Endodermal cell (in vitro differentiated cells): ENCODE measurements around the gene ACVR1B. TPM values are rescaled to one million over a fixed set of nuclear protein-coding genes. Genes with fewer than 3 reads are reported as not detected.

Source experiments
- DNase-seq: peaks from one replicate; pipeline ENCODE4 v3.0.0-alpha.2; 2017
- H3K27ac ChIP-seq: 2 replicates; pipeline ENCODE4 v1.5.1; 2013; ENCODE audit warnings: mild to moderate bottlenecking, low read depth, low read length, moderate library complexity
- H3K27me3 ChIP-seq: 2 replicates; pipeline ENCODE4 v1.6.1; 2013; ENCODE audit warnings: mild to moderate bottlenecking, low read length, moderate library complexity; ENCODE audit not compliant: insufficient read depth, control insufficient read depth, poor library complexity, severe bottlenecking
- H3K36me3 ChIP-seq: 2 replicates; pipeline ENCODE4 v1.7.0; 2013; ENCODE audit warnings: mild to moderate bottlenecking, low read length, moderate library complexity; ENCODE audit not compliant: control insufficient read depth, insufficient read depth
- H3K4me1 ChIP-seq: one replicate; pipeline ENCODE4 v1.7.0; 2013; ENCODE audit warnings: low read length; ENCODE audit not compliant: control insufficient read depth, insufficient read depth
- H3K4me3 ChIP-seq: 2 replicates; pipeline ENCODE4 v1.5.1; 2013; ENCODE audit warnings: mild to moderate bottlenecking, low read length, moderate library complexity
- H3K9ac ChIP-seq: 2 replicates; pipeline ENCODE4 v1.6.1; 2013; ENCODE audit warnings: mild to moderate bottlenecking, low read length, moderate library complexity; ENCODE audit not compliant: poor library complexity, severe bottlenecking; ENCODE audit errors: extremely low read depth
- H3K9me3 ChIP-seq: 2 replicates; pipeline ENCODE4 v1.6.1; 2013; ENCODE audit warnings: mild to moderate bottlenecking, low read length, moderate library complexity; ENCODE audit not compliant: control insufficient read depth
- H3K27ac Mint-ChIP-seq: 2 replicates; pipeline ENCODE4 v1.8.0; 2020; ENCODE audit warnings: mixed read lengths
- H3K27me3 Mint-ChIP-seq: 2 replicates; pipeline ENCODE4 v1.8.0; 2021; ENCODE audit warnings: mild to moderate bottlenecking, mixed read lengths; ENCODE audit not compliant: insufficient read depth
- H3K36me3 Mint-ChIP-seq: 2 replicates; pipeline ENCODE4 v1.8.0; 2020; ENCODE audit warnings: low read depth, mixed read lengths
- H3K4me1 Mint-ChIP-seq: 2 replicates; pipeline ENCODE4 v1.8.0; 2020; ENCODE audit warnings: mixed read lengths
- H3K4me3 Mint-ChIP-seq: 2 replicates; pipeline ENCODE4 v1.8.0; 2020; ENCODE audit warnings: mild to moderate bottlenecking, moderate library complexity, mixed read lengths
- H3K9me3 Mint-ChIP-seq: 2 replicates; pipeline ENCODE4 v1.8.0; 2020; ENCODE audit warnings: mild to moderate bottlenecking, mixed read lengths
- CTCF ChIP-seq: fragments of 200-600 bp; sonication (generic); conservative IDR thresholded peaks from 2 replicates; pipeline ENCODE4 v1.5.0; 2021; ENCODE audit warnings: antibody characterized with exemption, mild to moderate bottlenecking
- WGBS, 2 experiments: methylation state at CpG; one replicate each; pipeline versions ENCODE4 v1.1.5 to v1.1.7; 2013; ENCODE audit warnings: missing lambda C conversion rate in 2 of 2, mixed read lengths in 1 of 2; ENCODE audit not compliant: insufficient coverage in 1 of 2, insufficient read length in 1 of 2; 5-methylcytosine and 5-hydroxymethylcytosine counted together
- total RNA-seq, 2 donors: library from RNA; stranded (reverse); fragmentation: NEBNext Ultra II Directional in 1 of 2; extraction: Animal tissue kit (Norgen Biotek cat#: 25700) in 1 of 2; gene quantifications; 2 replicates in 1 of 2; 3 replicates in 1 of 2; pipeline ENCODE4 v1.2.1, GENCODE V29; 2021

Gene ACVR1B
- total RNA-seq, 2 donors from 2014 or later: 48.6 to 59.3 TPM

GRCh38 chr12:51937926-51938325 lies 13.6 kb upstream of the ACVR1B start:
- H3K9me3 Mint-ChIP-seq: no peaks in the 10 kb centered on the region
- 82 to 86% methylated on average over 1 to 2 of the region's 2 CpGs for WGBS, 2 experiments

GRCh38 chr12:51938726-51939125 lies 12.8 kb upstream of the ACVR1B start:
- peak; percentile 50 for DNase-seq
- Mint-ChIP-seq H3K36me3 (no peaks in the 10 kb centered on the region), H3K4me3 (no peak overlapping the region), H3K9me3 (no peaks in the 10 kb centered on the region), H3K27me3 (peaks cover 16% of the 10 kb centered on the region), H3K27ac (no peak overlapping the region), H3K4me1 (no peaks in the 10 kb centered on the region)
- H3K4me3 ChIP-seq: no peak overlapping the region
- H3K9ac ChIP-seq: no peak overlapping the region
- no peaks in the 10 kb centered on the region for H3K4me1 ChIP-seq
- no peaks in the 10 kb centered on the region for H3K36me3 ChIP-seq
- no peak for TF ChIP-seq CTCF
- H3K9me3 ChIP-seq: no peaks in the 10 kb centered on the region
- 88 to 94% methylated on average over 4 to 5 of the region's 6 CpGs for WGBS, 2 experiments
- H3K27me3 ChIP-seq: peaks cover 5% of the 10 kb centered on the region
- H3K27ac ChIP-seq: no peak overlapping the region

More at GRCh38 chr12:51937926-51938325, 13.6 kb upstream of the ACVR1B start:
- no peaks in the 10 kb centered on the region for H3K9me3 ChIP-seq
- H3K9ac ChIP-seq: no peak overlapping the region
- H3K36me3 Mint-ChIP-seq: no peaks in the 10 kb centered on the region
- DNase-seq: peak; percentile 30
- TF ChIP-seq CTCF: no peak
- peaks cover 11% of the 10 kb centered on the region for H3K27me3 Mint-ChIP-seq
- no peak overlapping the region for H3K27ac Mint-ChIP-seq
- no peaks in the 10 kb centered on the region for H3K4me1 ChIP-seq
- H3K36me3 ChIP-seq: no peaks in the 10 kb centered on the region
- no peaks in the 10 kb centered on the region for H3K4me1 Mint-ChIP-seq
- H3K27ac ChIP-seq: no peak overlapping the region
- H3K27me3 ChIP-seq: no peaks in the 10 kb centered on the region
- no peak overlapping the region for H3K4me3 ChIP-seq
- H3K4me3 Mint-ChIP-seq: no peak overlapping the region

GRCh38 chr12:51941011-51941581 lies 10.4 kb upstream of the ACVR1B start:
- TF ChIP-seq CTCF: no peak
- no peak overlapping the region for H3K4me3 Mint-ChIP-seq
- Histone ChIP-seq H3K9ac (no peak overlapping the region), H3K4me3 (no peak overlapping the region), H3K27me3 (peaks cover 5% of the 10 kb centered on the region), H3K27ac (no peak overlapping the region), H3K36me3 (no peaks in the 10 kb centered on the region), H3K9me3 (peaks cover 17% of the 10 kb centered on the region), H3K4me1 (no peaks in the 10 kb centered on the region)
- H3K27ac Mint-ChIP-seq: no peak overlapping the region
- 85 to 90% methylated on average over 8 to 11 of the region's 15 CpGs for WGBS, 2 experiments
- H3K9me3 Mint-ChIP-seq: peaks cover 15% of the 10 kb centered on the region
- H3K27me3 Mint-ChIP-seq: peaks cover 19% of the 10 kb centered on the region
- no peaks in the 10 kb centered on the region for H3K36me3 Mint-ChIP-seq
- H3K4me1 Mint-ChIP-seq: no peaks in the 10 kb centered on the region
- peak; percentile 47 for DNase-seq
